ENCODE data around the gene RELL1. TPM values are rescaled to one million over a fixed set of nuclear protein-coding genes. Genes with fewer than 3 reads are reported as not detected.

The RELL1 gene, protein sequence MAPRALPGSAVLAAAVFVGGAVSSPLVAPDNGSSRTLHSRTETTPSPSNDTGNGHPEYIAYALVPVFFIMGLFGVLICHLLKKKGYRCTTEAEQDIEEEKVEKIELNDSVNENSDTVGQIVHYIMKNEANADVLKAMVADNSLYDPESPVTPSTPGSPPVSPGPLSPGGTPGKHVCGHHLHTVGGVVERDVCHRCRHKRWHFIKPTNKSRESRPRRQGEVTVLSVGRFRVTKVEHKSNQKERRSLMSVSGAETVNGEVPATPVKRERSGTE
- 53.5 and 62.6 TPM in 2 replicates for total RNA-seq

DNA sequence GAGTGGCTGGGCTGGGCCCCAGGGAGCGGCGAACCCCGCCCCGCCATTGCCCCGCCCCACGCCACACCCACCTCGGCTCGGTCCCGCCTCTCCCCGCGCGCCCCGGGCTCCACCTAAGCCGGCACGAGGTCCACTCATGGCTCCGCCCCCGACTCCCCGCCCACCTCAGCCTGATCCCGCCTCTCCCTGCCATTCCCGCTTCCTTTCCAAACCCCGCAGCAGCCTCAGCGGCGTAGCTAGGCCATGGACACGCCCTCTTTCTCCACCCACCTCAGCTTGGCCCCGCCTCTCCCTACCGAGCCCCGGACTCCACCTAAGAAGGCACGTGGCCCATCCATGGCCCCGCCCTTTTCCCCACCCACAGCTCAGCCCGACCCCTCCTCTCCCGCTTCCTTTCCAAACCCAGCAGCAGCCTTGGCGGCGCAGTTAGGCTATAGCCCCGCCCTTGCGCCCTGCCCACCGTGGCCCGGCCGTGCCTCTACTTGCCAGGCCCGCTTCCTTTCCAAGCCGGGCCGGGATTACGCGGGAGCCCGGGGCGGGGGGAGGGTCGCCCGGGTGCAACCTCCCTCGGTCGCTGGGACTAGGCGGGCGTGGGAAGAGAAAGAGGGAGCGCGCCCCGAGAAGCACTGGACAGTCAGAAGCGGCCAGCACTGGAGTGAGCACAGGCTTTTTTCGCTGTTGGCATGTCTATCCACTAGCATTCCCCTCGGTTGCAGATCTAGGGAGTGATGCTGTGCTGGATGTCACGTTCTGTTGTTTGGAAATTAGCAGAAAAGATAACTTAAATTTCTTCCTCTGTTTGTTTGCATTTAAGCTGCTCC, at the start of gene RELL1:
RELL1 (minus strand) TSS at position 4 of the 821 bp plus-strand sequence. CDS start 89 bp downstream, outside the sequence.

Small RNAs within 50 kb of the gene (small RNA-seq; reads per million reads assigned to genes)
- not detected for gene RF00019

Other genes with a start within 250 kb of the RELL1 start
- gene PGM2, start 140.3 kb upstream of the RELL1 start, total RNA-seq = 29.9 and 34.6 TPM in 2 replicates
- 120 and 130 TPM in 2 replicates for gene TBC1D1, start 204.7 kb upstream of the RELL1 start, total RNA-seq

All from articular chondrocyte of knee joint (primary cell).